HUDEP-2 (cell line): ENCODE data around the gene TRIM13.
A peak's percentile ranks its signal among the peaks of the same experiment; 100 is the strongest.
"Not testable (repeated sequence)": the region's sequence is repeated elsewhere in the genome, so short reads cannot be mapped to it uniquely, and the experiment has no call there.

Experiments used
- DNase-seq, 76 experiments: peaks; one replicate each; lab custom pipeline; 2025; ENCODE audit not compliant: unreplicated experiment in 76 of 76; lab: John Stamatoyannopoulos, UW

Gene TRIM13, protein sequence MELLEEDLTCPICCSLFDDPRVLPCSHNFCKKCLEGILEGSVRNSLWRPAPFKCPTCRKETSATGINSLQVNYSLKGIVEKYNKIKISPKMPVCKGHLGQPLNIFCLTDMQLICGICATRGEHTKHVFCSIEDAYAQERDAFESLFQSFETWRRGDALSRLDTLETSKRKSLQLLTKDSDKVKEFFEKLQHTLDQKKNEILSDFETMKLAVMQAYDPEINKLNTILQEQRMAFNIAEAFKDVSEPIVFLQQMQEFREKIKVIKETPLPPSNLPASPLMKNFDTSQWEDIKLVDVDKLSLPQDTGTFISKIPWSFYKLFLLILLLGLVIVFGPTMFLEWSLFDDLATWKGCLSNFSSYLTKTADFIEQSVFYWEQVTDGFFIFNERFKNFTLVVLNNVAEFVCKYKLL

DNA sequence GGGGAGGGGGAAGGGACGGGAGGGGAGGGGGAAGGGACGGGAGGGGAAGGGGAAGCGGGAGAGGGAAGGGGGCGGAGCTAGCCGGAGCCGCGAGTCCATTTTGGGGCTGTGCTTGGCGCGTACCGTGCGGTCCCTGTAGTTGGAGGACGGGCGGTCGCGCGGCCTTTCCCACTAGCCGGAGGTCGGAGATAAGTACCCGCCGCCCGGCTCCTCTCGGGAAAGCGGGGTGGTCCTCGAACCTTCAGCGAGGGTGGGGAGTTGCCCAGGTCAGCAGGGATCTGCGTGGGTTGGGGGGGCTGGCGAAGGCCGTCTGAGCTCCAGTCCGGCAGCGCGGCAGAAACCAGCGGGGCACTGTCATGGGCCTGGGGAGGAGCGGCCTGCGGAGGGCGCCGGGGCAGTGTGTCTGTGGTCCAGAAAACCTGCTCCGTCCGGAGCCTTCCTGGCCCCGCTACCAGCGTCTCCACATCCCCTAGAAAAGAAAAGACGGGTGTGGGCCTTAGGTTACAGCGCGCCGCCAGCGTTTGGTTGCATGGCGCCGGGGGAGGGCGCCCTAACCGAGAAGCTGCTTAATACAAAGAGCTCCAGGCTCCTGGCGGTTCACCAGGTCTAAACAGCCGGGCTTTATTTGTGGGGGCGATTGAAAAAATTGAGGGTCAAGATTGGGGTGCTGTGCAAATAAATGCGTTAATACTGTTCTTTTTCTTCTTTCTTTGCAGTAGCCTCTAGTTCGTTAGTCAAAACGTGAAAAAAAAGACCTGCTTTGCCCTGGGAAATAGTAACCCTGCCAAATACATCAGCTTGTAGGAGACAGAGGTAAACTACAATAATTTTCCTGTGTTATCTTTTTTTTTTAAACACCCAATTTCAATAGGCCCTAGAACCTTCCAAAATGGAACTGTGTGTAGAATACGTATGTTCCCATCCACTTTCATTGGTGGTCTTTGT, at the start of gene TRIM13:
TSS of gene TRIM13 (plus strand) at position 92 of the 945 bp plus-strand sequence. CDS start 14,899 bp downstream, outside the sequence.
- DNase-seq = peak in 75 of 76 experiments; percentile 39 to 93 (median 80)

DNA sequence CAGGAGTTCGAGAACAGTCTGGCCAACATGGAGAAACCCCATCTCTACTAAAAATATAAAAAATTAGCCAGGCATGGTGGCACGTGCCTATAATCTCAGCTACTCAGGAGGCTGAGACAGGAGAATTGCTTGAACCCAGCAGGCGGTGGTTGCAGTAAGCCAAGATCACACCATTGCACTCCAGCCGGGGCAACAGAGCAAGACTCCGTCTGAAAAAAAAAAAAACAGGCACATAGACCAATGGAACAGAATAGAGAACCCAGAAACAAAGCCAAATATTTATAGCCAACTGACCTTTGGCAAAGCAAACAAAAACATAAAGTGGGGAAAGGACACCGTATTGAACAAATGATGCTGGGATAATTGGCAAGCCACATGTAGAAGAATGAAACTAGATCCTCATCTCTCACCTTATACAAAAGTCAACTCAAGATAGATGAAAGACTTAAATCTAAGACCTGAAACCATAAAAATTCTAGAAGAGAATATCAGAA, 48.0 kb upstream of the TRIM13 start:
- not testable (repeated sequence) for DNase-seq

DNA sequence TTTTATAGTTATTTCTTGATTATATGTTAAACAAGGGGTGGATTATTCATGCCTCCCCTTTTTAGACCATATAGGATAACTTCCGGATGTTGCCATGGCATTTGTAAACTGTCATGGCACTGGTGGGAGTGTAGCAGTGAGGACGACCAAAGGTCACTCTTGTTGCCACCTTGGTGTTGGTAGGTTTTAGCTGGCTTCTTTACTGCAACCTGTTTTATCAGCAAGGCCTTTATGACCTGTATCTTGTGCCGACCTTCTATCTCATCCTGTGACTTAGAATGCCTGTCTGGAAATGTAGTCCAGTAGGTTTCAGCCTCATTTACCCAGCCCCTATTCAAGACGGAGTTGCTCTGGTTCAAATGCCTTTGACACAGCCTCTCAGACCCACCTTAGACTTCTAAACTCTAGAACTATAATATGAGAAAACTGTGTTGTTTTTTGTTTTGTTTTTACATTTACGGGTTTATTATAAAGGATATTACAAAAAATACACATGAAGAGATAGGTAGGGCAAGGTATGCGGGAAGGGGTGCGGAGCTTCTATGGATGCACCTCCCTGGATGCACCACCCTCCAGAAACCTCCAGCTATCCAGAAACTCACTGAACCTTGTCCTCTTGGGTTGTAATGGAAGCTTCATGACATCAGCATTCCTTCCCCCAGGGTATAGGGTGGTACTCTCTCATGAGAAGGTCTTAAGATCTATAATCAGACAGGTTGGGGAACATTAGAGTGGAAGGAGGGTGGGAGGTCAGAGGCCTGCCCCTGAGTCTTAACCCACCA, 44.9 kb upstream of the TRIM13 start:
- no peak for DNase-seq

DNA sequence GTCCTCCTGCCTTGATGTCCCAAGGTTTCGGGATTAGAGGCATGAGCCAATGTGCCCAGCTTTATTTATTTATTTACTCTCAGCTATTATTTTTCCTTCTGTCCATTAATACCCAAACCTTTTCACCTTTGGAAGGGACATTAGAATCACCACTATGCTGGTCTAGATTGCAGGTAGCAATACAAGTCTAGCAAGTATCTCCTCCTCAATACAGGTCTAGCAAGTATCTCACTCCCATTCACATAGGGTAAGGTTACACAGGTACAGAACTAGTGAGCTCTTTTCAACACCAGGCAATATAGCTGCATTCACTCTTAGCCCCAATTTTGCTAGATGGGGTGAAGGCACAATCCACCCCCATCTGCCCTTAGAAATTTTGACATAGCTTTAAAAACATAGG, 43.3 kb upstream of the TRIM13 start:
- no peak for DNase-seq

DNA sequence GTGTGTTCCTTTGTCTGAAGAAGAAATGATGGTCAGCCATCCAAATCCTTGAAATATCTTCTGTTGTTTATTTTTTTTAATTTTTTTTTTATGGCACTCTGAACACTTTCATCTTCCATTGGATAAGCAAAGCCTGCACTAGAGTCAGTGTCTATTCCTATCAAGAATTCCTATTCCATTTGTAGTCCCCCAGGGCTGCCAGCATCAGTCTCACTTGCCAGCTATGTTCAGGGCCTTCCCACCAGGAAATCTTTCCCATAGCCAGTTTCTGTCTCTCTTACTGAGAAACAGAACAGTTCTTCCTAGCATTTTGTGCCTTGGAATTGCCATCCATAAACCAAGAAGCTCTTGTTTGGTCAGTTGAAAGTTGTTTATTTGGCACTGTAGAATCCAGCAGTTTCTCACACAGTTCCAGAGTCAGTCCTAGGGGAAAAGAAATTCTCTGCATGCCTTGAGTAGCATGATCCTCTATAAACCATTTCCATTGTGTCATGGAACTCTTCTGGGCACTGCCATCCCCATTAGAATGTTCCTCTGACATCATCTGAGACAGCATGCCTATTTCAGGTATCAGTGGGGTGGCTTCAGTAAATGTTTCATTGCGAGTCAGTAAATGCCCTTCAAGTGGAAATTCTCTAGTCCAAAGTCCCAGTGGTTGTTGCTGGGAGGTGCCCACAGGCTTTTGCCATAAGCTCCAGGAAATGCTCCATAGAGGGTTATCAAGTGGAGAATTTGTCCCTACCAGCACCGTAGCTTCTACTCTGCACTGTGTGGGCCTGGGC, 42.0 kb upstream of the TRIM13 start:
- DNase-seq = no peak

DNA sequence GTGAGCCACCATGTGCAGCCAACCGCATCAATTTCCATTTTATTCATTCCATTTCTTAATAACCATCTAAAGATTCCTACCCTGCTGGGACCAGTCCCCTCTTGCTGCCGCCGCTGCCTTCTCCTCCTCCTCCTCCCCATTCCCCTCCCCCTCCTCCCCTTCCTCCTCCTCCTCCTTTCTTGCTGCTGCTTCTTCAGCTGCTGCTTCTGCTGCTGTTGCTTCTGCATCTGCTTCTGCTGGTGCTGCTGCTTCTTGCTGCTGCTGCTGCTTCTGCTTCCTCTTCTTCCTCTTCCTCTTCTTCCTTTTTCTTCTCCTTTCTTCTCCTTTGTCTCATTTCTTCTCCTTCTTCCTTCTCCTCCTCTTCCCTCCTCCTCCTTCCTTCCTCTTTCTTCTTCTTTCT, 40.7 kb upstream of the TRIM13 start:
- no peak for DNase-seq

DNA sequence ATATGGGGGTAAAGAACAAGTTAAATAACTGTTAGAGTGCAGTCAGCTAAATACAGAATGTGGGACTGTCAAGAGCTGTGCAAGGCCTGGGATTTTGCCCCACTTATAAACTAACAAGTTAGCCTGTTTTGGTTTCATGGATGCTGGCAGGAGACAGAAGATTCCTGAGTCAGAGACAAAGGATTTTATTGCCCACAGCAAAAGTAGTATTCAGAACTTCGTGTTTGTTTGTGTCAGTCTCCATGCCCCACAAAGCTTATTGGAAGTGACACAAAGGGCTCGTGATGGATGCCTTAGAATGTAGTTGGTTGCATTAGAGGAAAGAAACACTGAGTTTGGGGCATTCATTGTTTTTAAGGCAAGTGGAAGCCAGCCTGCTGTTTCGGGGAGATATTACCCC, 38.5 kb upstream of the TRIM13 start:
- no peak for DNase-seq

DNA sequence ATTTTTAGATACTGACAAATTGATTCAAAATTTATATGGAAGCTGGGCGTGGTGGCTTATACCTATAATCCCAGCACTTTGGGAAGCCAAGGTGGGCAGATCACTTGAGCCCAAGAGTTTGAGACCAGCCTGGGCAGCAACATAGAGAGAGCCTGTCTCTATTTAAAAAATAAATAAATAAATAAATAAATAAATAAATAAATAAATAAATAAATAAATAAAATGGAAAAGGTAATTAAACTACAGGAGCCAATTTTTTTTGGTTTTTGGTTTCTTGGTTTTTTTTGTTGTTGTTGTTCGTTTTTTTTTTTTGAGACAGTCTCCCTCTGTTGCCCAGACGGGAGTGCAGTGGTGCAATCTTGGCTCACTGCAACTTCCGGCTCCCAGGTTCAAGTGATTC, 29.4 kb upstream of the TRIM13 start:
- no peak for DNase-seq

DNA sequence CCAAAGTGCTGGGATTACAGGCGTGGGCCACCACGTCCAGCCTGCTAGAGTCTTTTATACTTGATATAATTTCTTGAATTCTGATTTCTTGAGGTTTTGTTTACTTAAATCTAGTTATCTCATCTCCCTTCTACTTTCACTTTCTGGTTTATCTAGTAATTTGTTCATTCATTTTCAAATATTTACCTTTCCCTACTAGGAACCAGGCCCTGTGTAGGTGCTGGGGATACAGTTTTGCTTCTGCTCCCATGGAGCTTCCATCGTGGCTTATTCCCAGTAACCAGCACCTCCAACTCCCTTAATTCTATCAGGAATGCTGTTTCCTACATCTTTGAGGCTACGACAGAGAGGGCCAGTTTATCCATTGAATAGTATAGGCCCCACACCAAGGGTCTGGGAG, 24.1 kb upstream of the TRIM13 start:
- no peak for DNase-seq

DNA sequence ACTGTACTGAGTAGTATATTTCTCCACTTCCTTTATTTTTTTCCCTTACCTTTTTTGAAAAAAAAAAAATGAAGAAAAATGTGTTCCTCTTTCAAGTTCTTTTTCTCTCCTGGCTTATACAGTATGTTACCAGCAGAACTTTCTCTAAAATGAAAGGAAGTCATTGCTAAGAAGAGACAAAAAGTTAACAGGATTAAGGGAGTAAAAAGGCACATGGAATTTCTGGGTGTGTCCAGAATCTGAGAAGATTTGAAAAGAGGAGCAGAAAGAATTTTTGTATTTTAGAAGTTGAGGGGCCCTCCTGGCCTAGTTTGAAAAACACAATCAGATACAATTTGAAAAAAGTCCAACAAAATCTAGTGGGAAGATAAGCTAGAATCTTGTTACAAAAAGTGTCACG, 21.0 kb upstream of the TRIM13 start:
- DNase-seq = no peak

DNA sequence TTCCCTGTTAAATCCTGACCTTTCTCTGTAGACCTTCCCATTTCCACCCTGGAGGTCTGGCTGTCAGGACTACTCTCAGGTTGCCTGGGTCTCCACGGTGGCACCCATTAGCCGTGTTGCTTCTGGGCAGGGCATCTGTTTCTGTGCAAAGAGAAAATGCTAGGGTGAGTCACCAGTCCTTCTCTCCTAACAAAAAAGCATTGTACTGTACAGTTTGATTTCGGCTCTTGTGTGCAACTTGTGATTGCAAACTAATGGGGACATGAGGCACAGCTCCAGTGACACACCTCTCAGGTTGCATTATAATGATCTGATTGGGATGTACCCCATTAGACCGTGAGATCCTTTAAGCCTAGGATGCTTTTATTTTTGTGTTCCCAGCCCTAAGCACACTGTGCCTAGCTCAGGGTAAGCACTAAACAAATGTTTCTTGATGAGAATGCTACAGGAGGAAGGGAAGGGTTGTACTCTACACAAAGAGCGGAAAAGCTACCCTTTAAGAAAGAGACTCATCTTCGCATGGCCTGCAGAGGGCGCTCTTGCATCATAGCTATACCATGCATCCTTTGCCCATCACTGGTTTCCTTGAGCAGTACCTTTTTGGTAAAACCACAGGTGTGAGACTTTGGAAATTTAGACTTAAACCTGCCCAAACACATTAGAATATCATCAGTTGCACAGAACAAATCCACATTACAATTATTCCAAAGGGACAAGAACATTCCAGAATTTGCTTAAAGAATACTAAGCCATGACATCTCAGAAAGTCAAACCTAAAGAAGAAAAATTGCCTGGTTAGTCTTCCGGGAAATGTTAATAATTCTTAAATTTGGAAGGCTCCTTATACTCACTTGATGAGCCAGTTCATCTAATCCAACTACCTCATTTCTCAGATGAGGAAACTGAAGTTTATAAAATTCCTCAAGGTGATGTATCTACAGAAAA, 20.3 kb upstream of the TRIM13 start:
- peak in 53 of 76 experiments; percentile 2 to 65 (median 33) for DNase-seq

DNA sequence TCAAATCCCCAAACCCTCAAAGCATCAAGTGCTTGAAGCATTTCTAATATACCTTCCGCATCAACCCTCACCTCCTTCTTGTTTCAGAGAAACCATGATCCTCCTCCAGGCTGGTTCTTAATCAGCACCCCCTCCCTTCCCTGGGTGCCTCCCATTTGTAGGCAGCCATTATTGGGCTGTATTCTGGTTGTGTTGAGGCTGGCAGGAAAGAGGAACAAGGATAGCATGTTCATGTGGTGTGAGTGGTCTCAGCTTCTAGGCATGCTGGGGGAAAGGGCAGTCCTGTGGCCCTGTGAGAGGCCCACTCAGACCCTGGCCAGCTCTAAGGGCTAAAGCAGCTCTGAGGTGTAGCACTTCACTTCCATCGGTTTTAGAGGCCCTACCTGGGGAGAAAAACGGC, 18.9 kb upstream of the TRIM13 start:
- no peak for DNase-seq

DNA sequence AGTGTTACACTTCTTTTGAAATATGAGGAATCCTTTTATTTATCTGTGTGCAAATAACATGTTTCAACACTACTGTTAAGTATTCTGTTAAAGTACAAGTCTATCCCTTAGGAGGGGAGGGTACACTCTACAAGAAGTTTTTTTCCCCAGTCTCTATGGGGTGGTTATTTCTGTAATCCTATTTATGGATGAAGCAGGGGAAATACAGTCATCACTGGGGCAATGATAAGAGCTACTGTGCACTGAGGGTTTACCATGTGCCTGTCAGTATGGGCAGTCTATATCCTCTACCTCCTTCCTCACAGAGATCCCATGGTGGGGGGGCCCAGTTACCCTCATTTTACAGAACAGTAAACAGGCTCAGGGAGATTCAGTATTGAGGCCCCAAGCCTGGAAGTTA, 16.6 kb upstream of the TRIM13 start:
- no peak for DNase-seq

DNA sequence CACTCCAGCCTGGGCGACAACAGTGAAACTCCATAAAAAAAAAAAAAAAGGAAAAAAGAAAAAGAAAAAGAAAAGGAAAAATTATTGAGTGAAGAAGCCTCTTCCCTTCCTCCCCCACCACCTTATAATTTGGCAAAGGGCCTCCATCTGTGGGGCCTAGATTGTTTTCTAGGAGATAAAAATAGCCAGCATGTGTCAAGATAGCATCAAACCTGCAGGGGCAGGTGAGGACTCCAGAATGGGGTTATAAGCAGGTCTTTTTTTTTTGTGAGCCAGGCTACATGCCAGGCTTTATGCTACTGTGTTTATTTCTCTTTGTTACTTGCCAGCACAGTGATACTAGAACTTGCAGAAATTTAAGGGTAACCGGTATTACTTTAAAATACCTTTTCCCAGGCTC, 11.7 kb upstream of the TRIM13 start:
- DNase-seq = no peak

DNA sequence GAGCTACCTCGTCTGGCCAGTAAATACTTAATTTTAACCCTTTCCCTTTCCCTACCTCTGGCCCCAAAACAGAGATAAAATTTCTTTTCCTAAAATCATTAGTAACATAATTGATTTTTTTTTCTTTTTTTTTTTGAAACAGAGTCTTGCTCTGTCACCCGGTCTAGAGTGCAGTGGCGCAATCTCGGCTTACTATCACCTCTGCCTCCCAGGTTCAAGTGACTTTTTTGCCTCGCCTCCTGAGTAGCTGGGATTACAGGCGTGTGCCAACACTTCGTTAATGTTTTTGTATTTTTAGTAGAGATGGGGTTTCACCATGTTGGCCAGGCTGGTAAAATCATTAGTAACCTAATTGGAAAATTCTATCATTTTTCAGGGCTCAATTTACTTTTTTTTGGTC, 10.4 kb upstream of the TRIM13 start:
- no peak for DNase-seq

DNA sequence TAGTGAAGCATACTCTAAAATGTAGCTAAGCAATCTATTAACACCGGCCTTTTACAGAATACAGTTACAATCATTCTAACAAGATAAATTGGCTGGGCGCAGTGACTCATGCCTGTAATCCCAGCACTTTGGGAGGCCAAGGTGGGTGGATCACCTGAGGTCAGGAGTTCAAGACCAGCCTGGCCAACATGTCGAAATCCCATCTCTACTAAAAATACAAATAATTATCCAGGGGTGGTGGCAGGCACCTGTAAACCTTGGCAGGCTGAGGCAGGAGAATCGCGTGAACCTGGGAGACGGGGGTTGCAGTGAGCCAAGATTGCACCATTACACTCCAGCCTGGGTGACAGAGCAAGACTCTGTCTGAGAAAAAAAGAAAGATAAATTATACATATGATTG, 6.2 kb upstream of the TRIM13 start:
- not testable (repeated sequence) for DNase-seq

DNA sequence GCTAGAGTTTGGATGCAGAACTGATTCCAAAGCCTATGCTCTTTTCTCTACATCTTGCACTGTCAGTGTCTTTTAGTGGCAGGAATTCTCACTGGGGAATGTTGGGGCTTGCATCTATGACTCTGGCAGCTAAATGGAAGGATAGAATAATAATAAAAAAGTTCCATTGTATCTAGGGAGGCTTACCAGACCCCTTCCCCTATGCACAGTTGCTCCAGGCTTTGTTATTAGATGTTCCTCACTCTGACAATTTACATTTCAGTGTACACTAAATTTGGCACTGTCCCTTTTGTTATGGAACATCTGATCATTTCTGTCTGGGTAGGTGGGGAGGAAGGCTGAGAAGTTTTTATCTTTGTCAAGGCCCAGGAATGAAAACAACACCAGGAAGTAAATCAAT, 3.7 kb upstream of the TRIM13 start:
- DNase-seq = no peak

DNA sequence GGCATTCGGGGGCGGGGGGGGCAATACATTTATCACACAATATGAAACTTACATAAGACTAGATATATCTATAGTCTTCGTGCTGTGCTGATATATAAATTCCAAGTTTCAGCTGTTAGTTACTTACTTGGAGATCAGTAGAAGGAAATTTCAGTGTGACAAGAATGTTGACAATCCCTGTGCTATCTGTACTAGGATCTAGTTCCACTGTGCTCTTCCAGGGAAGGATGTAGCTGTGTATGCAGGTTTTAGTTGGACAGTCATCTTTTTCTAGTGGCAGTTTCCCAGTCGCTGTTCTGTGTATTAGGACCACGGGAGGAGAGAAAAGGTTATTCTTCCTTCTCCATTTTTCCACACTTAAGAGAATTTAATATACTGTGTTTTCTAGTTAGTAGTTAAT, 3.2 kb upstream of the TRIM13 start:
- DNase-seq = no peak

DNA sequence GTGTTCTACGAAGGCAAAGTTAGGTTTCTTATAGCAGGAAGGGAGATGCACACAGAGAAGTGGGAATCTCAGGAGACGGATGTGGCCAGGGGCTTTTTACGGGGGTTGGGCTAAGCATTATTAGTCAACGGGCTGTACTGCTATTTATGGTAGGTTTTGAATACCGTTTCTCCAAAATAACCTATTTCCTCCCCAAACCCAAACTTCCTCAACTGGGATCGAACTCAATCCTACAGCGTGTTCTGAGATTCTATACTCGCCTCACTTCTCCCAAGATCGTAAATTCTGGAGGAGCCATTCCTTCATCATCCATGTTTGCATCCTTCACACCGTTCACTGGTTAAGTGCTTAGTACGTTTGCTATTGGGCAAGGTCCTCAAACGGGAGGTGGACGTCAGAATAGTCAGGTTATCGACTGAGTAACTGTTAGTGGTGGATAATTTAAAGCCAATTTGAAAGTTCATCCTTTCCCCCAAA, 1.2 kb upstream of the TRIM13 start:
- DNase-seq = peak in 1 of 76 experiments; percentile 45
